A549 (cell line): ENCODE measurements around the gene DOK1. TPM values are rescaled to one million over a fixed set of nuclear protein-coding genes. Genes with fewer than 3 reads are reported as not detected.

Source experiments
- polyA plus RNA-seq, 4 experiments: library from polyadenylated mRNA; depleted of rRNA in 3 of 4; stranded (reverse); fragments of >200 nt; fragmentation: RNase III in 1 of 4; extraction: RNeasy Plus Mini Kit Qiagen cat#74134 plus additional on column Dnase treatment in 1 of 4; gene quantifications; 2 replicates in 3 of 4; 3 replicates in 1 of 4; pipeline ENCODE4 v1.2.3, GENCODE V29; 2011 to 2017
- TF ChIP-seq, protein P1 (sequence below): fragments of 250-450 bp; sonication (Bioruptor Pico); IDR thresholded peaks from 2 replicates; pipeline ENCODE4 v1.5.0; 2021; ENCODE audit warnings: mild to moderate bottlenecking, moderate library complexity, borderline replicate concordance

Gene DOK1
- polyA plus RNA-seq, 2 of the 4 experiments (the other 2 are of a cell fraction), result 4.0 to 5.0 TPM

DNA sequence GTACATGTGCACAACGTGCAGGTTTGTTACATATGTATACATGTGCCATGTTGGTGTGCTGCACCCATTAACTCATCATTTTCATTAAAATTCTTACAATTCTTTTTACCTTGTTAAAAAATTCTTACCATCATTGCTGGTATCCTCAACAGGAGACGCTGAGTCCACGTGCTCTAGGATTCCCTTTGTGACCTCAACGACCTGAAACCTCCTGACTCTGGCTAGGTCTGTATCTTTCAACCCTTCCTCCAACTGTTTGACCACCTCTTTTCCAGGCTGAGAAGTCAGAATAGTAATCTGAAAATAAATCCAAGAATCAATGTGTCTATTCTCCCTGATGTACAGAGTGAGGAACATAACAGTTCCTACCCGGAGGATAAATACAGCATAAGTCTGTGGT is 52.4 kb downstream of the DOK1 start (continued):
- TF ChIP-seq, protein P1, sequence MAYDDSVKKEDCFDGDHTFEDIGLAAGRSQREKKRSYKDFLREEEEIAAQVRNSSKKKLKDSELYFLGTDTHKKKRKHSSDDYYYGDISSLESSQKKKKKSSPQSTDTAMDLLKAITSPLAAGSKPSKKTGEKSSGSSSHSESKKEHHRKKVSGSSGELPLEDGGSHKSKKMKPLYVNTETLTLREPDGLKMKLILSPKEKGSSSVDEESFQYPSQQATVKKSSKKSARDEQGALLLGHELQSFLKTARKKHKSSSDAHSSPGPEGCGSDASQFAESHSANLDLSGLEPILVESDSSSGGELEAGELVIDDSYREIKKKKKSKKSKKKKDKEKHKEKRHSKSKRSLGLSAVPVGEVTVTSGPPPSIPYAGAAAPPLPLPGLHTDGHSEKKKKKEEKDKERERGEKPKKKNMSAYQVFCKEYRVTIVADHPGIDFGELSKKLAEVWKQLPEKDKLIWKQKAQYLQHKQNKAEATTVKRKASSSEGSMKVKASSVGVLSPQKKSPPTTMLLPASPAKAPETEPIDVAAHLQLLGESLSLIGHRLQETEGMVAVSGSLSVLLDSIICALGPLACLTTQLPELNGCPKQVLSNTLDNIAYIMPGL, result no peak

Other genes starting within 250 kb of the DOK1 start
- 1.1 and 1.3 TPM in 2 replicates for gene SLC4A5, start 211.3 kb upstream of the DOK1 start, polyA plus RNA-seq (2011; rRNA removed)
- gene SLC4A5, start 211.3 kb upstream of the DOK1 start, polyA plus RNA-seq (2017; fragmentation: RNase III; extraction: RNeasy Plus Mini Kit Qiagen cat#74134 plus additional on column Dnase treatment), result 0.38 to 0.63 TPM (median 0.50 TPM) in 3 replicates
- gene DCTN1, start 174.4 kb upstream of the DOK1 start, polyA plus RNA-seq (2011; rRNA removed), result 95.1 and 99.1 TPM in 2 replicates
- gene DCTN1, start 174.4 kb upstream of the DOK1 start, polyA plus RNA-seq (2017; fragmentation: RNase III; extraction: RNeasy Plus Mini Kit Qiagen cat#74134 plus additional on column Dnase treatment), result 104 to 107 TPM (median 106 TPM) in 3 replicates
- 0.88 and 1.6 TPM in 2 replicates for gene C2orf81, start 133.1 kb upstream of the DOK1 start, polyA plus RNA-seq (2011; rRNA removed)
- 1.9 to 2.4 TPM (median 2.0 TPM) in 3 replicates for gene C2orf81, start 133.1 kb upstream of the DOK1 start, polyA plus RNA-seq (2017; fragmentation: RNase III; extraction: RNeasy Plus Mini Kit Qiagen cat#74134 plus additional on column Dnase treatment)
- 47.4 and 59.1 TPM in 2 replicates for gene WDR54, start 133.0 kb upstream of the DOK1 start, polyA plus RNA-seq (2011; rRNA removed)
- 59.4 to 68.5 TPM (median 62.5 TPM) in 3 replicates for gene WDR54, start 133.0 kb upstream of the DOK1 start, polyA plus RNA-seq (2017; fragmentation: RNase III; extraction: RNeasy Plus Mini Kit Qiagen cat#74134 plus additional on column Dnase treatment)
- 15.1 and 15.9 TPM in 2 replicates for gene RTKN, start 112.8 kb upstream of the DOK1 start, polyA plus RNA-seq (2011; rRNA removed)
- 15.6 to 21.2 TPM (median 20.1 TPM) in 3 replicates for gene RTKN, start 112.8 kb upstream of the DOK1 start, polyA plus RNA-seq (2017; fragmentation: RNase III; extraction: RNeasy Plus Mini Kit Qiagen cat#74134 plus additional on column Dnase treatment)
- 15.5 and 19.9 TPM in 2 replicates for gene INO80B, start 99.6 kb upstream of the DOK1 start, polyA plus RNA-seq (2011; rRNA removed)
- gene INO80B, start 99.6 kb upstream of the DOK1 start, polyA plus RNA-seq (2017; fragmentation: RNase III; extraction: RNeasy Plus Mini Kit Qiagen cat#74134 plus additional on column Dnase treatment), result 66.8 to 74.6 TPM (median 74.3 TPM) in 3 replicates
- gene WBP1, start 96.3 kb upstream of the DOK1 start, polyA plus RNA-seq (2011; rRNA removed), result 62.6 and 86.3 TPM in 2 replicates
- 49.1 to 67.0 TPM (median 59.0 TPM) in 3 replicates for gene WBP1, start 96.3 kb upstream of the DOK1 start, polyA plus RNA-seq (2017; fragmentation: RNase III; extraction: RNeasy Plus Mini Kit Qiagen cat#74134 plus additional on column Dnase treatment)
- 35.3 and 42.0 TPM in 2 replicates for gene MOGS, start 89.3 kb upstream of the DOK1 start, polyA plus RNA-seq (2011; rRNA removed)
- 30.6 to 34.5 TPM (median 34.1 TPM) in 3 replicates for gene MOGS, start 89.3 kb upstream of the DOK1 start, polyA plus RNA-seq (2017; fragmentation: RNase III; extraction: RNeasy Plus Mini Kit Qiagen cat#74134 plus additional on column Dnase treatment)
- 49.9 and 68.8 TPM in 2 replicates for gene MRPL53, start 82.0 kb upstream of the DOK1 start, polyA plus RNA-seq (2011; rRNA removed)
- 216 to 229 TPM (median 221 TPM) in 3 replicates for gene MRPL53, start 82.0 kb upstream of the DOK1 start, polyA plus RNA-seq (2017; fragmentation: RNase III; extraction: RNeasy Plus Mini Kit Qiagen cat#74134 plus additional on column Dnase treatment)
- gene CCDC142, start 71.7 kb upstream of the DOK1 start, polyA plus RNA-seq (2011; rRNA removed), result 6.8 and 8.9 TPM in 2 replicates
- 11.9 to 16.4 TPM (median 12.8 TPM) in 3 replicates for gene CCDC142, start 71.7 kb upstream of the DOK1 start, polyA plus RNA-seq (2017; fragmentation: RNase III; extraction: RNeasy Plus Mini Kit Qiagen cat#74134 plus additional on column Dnase treatment)
- 29.6 and 32.4 TPM in 2 replicates for gene TTC31, start 71.6 kb upstream of the DOK1 start, polyA plus RNA-seq (2011; rRNA removed)
- 25.4 to 26.2 TPM (median 25.7 TPM) in 3 replicates for gene TTC31, start 71.6 kb upstream of the DOK1 start, polyA plus RNA-seq (2017; fragmentation: RNase III; extraction: RNeasy Plus Mini Kit Qiagen cat#74134 plus additional on column Dnase treatment)
- 0.84 and 1.0 TPM in 2 replicates for gene LBX2, start 55.1 kb upstream of the DOK1 start, polyA plus RNA-seq (2011; rRNA removed)
- gene LBX2, start 55.1 kb upstream of the DOK1 start, polyA plus RNA-seq (2017; fragmentation: RNase III; extraction: RNeasy Plus Mini Kit Qiagen cat#74134 plus additional on column Dnase treatment), result 2.0 to 2.4 TPM (median 2.1 TPM) in 3 replicates
- 53.6 and 55.3 TPM in 2 replicates for gene PCGF1, start 47.0 kb upstream of the DOK1 start, polyA plus RNA-seq (2011; rRNA removed)
- 32.2 to 38.1 TPM (median 32.8 TPM) in 3 replicates for gene PCGF1, start 47.0 kb upstream of the DOK1 start, polyA plus RNA-seq (2017; fragmentation: RNase III; extraction: RNeasy Plus Mini Kit Qiagen cat#74134 plus additional on column Dnase treatment)
- 0.05 TPM in 1 of 2 replicates, not detected in the other for gene TLX2, start 40.3 kb upstream of the DOK1 start, polyA plus RNA-seq (2011; rRNA removed)
- 0.37 to 0.58 TPM (median 0.39 TPM) in 3 replicates for gene TLX2, start 40.3 kb upstream of the DOK1 start, polyA plus RNA-seq (2017; fragmentation: RNase III; extraction: RNeasy Plus Mini Kit Qiagen cat#74134 plus additional on column Dnase treatment)
- gene DQX1, start 28.5 kb upstream of the DOK1 start, polyA plus RNA-seq (2011; rRNA removed), result 0.39 and 0.42 TPM in 2 replicates
- gene DQX1, start 28.5 kb upstream of the DOK1 start, polyA plus RNA-seq (2017; fragmentation: RNase III; extraction: RNeasy Plus Mini Kit Qiagen cat#74134 plus additional on column Dnase treatment), result 0.09 to 0.21 TPM (median 0.15 TPM) in 3 replicates
- 129 and 181 TPM in 2 replicates for gene AUP1, start 25.0 kb upstream of the DOK1 start, polyA plus RNA-seq (2011; rRNA removed)
- 160 to 164 TPM (median 163 TPM) in 3 replicates for gene AUP1, start 25.0 kb upstream of the DOK1 start, polyA plus RNA-seq (2017; fragmentation: RNase III; extraction: RNeasy Plus Mini Kit Qiagen cat#74134 plus additional on column Dnase treatment)
- 28.7 and 33.7 TPM in 2 replicates for gene HTRA2, start 24.8 kb upstream of the DOK1 start, polyA plus RNA-seq (2011; rRNA removed)
- gene HTRA2, start 24.8 kb upstream of the DOK1 start, polyA plus RNA-seq (2017; fragmentation: RNase III; extraction: RNeasy Plus Mini Kit Qiagen cat#74134 plus additional on column Dnase treatment), result 33.6 to 36.5 TPM (median 34.0 TPM) in 3 replicates
- gene LOXL3, start 778 bp upstream of the DOK1 start, polyA plus RNA-seq (2011; rRNA removed), result 0.30 and 0.40 TPM in 2 replicates
- gene LOXL3, start 778 bp upstream of the DOK1 start, polyA plus RNA-seq (2017; fragmentation: RNase III; extraction: RNeasy Plus Mini Kit Qiagen cat#74134 plus additional on column Dnase treatment), result 0.27 to 0.53 TPM (median 0.31 TPM) in 3 replicates
- not detected in 2 replicates for gene M1AP, start 93.6 kb downstream of the DOK1 start, polyA plus RNA-seq (2011; rRNA removed)
- gene M1AP, start 93.6 kb downstream of the DOK1 start, polyA plus RNA-seq (2017; fragmentation: RNase III; extraction: RNeasy Plus Mini Kit Qiagen cat#74134 plus additional on column Dnase treatment), result not detected in 3 replicates
- 9.3 and 11.1 TPM in 2 replicates for gene SEMA4F, start 99.5 kb downstream of the DOK1 start, polyA plus RNA-seq (2011; rRNA removed)
- 7.6 to 8.5 TPM (median 8.3 TPM) in 3 replicates for gene SEMA4F, start 99.5 kb downstream of the DOK1 start, polyA plus RNA-seq (2017; fragmentation: RNase III; extraction: RNeasy Plus Mini Kit Qiagen cat#74134 plus additional on column Dnase treatment)